ENCODE results near the gene TJP3.

The TJP3 gene

GRCh38 chr19:3785938-3786824 is 78.0 kb downstream of the TJP3 start, which contains the start of gene MATK:
TSS of gene MATK (minus strand) at chr19:3786381. CDS start at chr19:3785135, 1,246 bp downstream.
- TF ChIP-seq CTCF (IDR thresholded peaks at IDR 0.05; ENCODE audit: low read depth, low read length, poor library complexity, severe bottlenecking): no peak
- TF ChIP-seq EZH2phosphoT487 (IDR thresholded peaks at IDR 0.05; ENCODE audit: borderline replicate concordance, low read length): no peak
- Histone ChIP-seq H3K4me2 (ENCODE audit: low read length) (no peak within 1 kb of the TSS), H4K20me1 (ENCODE audit: control insufficient read depth, insufficient read depth, low read depth, low read length) (no peaks in the 10 kb centered on the region), H3K9me3 (ENCODE audit: control insufficient read depth, insufficient read depth, low read length) (peaks cover 15% of the 10 kb centered on the region; the same call in 1 of the 2 replicates), H3K27ac (ENCODE audit: low read depth, low read length) (no peak within 1 kb of the TSS), H3K27me3 (ENCODE audit: control insufficient read depth, low read length) (peaks cover 10% of the 10 kb centered on the region; the same call in 1 of the 2 replicates), H3K79me2 (ENCODE audit: control insufficient read depth, low read length) (no peaks in the 10 kb centered on the region), H3K9me2 (replicated peaks; ENCODE audit: control insufficient read depth, low read length) (no peaks in the 10 kb centered on the region), H3K36me3 (ENCODE audit: control insufficient read depth, low read length) (no peaks in the 10 kb centered on the region), H3K4me3 (ENCODE audit: low read length) (no peak within 1 kb of the TSS), H3K4me1 (ENCODE audit: control insufficient read depth, low read length) (no peaks in the 10 kb centered on the region), H3F3A (ENCODE audit: control insufficient read depth, insufficient read depth) (no peaks in the 10 kb centered on the region)

DNA sequence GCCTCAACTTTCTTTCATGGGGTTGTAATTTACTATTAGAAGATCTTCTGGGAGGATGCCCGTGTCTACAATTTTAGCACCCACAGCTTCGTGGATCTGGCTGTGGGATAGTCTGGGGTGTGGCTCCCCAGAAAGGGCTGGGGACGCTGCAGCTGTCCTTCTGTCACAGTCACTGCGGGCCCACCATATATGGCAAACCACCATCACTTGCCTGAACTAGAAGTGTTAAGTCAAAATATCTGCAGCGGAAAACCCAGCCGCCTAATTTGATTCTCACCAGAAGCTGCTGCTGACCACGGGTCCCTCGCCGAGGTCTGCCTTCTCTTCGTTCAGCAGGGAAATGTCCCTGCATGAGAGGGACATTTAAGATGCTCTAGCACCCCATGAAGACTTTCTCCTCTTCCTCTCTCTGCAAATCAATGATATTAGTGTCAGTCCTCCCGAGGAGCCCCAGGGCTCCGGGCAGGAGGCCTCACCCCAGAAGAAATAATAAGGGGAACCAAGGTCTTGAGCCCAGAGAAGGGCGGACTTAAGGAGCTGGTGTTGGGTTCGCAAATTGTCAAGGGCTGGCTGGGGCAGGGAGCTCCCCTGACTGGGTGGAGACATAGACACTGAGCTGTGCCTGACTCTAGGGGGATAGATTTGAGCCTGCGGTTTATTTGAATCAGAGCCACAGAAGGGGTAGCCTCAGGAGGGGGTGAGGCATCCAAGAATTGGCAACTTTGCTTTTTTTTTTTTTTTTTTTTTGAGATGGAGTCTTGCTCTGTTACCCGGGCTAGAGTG is 81.0 kb downstream of the TJP3 start:
- Histone ChIP-seq H3F3A (ENCODE audit: control insufficient read depth, insufficient read depth) (no peaks in the 10 kb centered on the region), H4K20me1 (ENCODE audit: control insufficient read depth, insufficient read depth, low read depth, low read length) (no peaks in the 10 kb centered on the region), H3K4me3 (ENCODE audit: low read length) (no peak overlapping the region), H3K79me2 (ENCODE audit: control insufficient read depth, low read length) (no peaks in the 10 kb centered on the region), H3K4me1 (ENCODE audit: control insufficient read depth, low read length) (no peaks in the 10 kb centered on the region), H3K9me2 (replicated peaks; ENCODE audit: control insufficient read depth, low read length) (no peaks in the 10 kb centered on the region), H3K27ac (ENCODE audit: low read depth, low read length) (no peak overlapping the region), H3K9me3 (ENCODE audit: control insufficient read depth, insufficient read depth, low read length) (no peaks in the 10 kb centered on the region), H3K36me3 (ENCODE audit: control insufficient read depth, low read length) (no peaks in the 10 kb centered on the region), H3K4me2 (ENCODE audit: low read length) (no peak overlapping the region), H3K27me3 (ENCODE audit: control insufficient read depth, low read length) (peaks cover 10% of the 10 kb centered on the region; the same call in 1 of the 2 replicates)
- TF ChIP-seq EZH2phosphoT487 (IDR thresholded peaks at IDR 0.05; ENCODE audit: borderline replicate concordance, low read length): no peak
- TF ChIP-seq CTCF (IDR thresholded peaks at IDR 0.05; ENCODE audit: low read depth, low read length, poor library complexity, severe bottlenecking): no peak

- TF ChIP-seq CTCF (IDR thresholded peaks at IDR 0.05; ENCODE audit: low read depth, low read length, poor library complexity, severe bottlenecking) (no peak), EZH2phosphoT487 (IDR thresholded peaks at IDR 0.05; ENCODE audit: borderline replicate concordance, low read length) (no peak)
- Histone ChIP-seq H4K20me1 (ENCODE audit: control insufficient read depth, insufficient read depth, low read depth, low read length) (no peaks in the 10 kb centered on the region), H3F3A (ENCODE audit: control insufficient read depth, insufficient read depth) (no peaks in the 10 kb centered on the region), H3K4me3 (ENCODE audit: low read length) (no peak overlapping the region), H3K9me2 (replicated peaks; ENCODE audit: control insufficient read depth, low read length) (no peaks in the 10 kb centered on the region), H3K4me1 (ENCODE audit: control insufficient read depth, low read length) (no peaks in the 10 kb centered on the region), H3K27ac (ENCODE audit: low read depth, low read length) (no peak overlapping the region), H3K36me3 (ENCODE audit: control insufficient read depth, low read length) (no peaks in the 10 kb centered on the region), H3K4me2 (ENCODE audit: low read length) (no peak overlapping the region), H3K79me2 (ENCODE audit: control insufficient read depth, low read length) (no peaks in the 10 kb centered on the region), H3K9me3 (ENCODE audit: control insufficient read depth, insufficient read depth, low read length) (no peaks in the 10 kb centered on the region), H3K27me3 (ENCODE audit: control insufficient read depth, low read length) (peaks cover 4% of the 10 kb centered on the region; the same call in 1 of the 2 replicates)
These were observed 82.1 kb downstream of the TJP3 start for GRCh38 chr19:3790209-3790734.

Measured in DOHH2 (cell line).